GM19043 (cell line): ENCODE data around the gene AP3D1.
"Not testable (repeated sequence)": the region's sequence is repeated elsewhere in the genome, so short reads cannot be mapped to it uniquely, and the experiment has no call there.

Experiments
- ATAC-seq: cut with Tn5 transposase; IDR thresholded peaks from one replicate; pipeline ENCODE4 v1.9.1; 2021; ENCODE audit warnings: low read depth; ENCODE audit not compliant: unreplicated experiment

Gene AP3D1

DNA sequence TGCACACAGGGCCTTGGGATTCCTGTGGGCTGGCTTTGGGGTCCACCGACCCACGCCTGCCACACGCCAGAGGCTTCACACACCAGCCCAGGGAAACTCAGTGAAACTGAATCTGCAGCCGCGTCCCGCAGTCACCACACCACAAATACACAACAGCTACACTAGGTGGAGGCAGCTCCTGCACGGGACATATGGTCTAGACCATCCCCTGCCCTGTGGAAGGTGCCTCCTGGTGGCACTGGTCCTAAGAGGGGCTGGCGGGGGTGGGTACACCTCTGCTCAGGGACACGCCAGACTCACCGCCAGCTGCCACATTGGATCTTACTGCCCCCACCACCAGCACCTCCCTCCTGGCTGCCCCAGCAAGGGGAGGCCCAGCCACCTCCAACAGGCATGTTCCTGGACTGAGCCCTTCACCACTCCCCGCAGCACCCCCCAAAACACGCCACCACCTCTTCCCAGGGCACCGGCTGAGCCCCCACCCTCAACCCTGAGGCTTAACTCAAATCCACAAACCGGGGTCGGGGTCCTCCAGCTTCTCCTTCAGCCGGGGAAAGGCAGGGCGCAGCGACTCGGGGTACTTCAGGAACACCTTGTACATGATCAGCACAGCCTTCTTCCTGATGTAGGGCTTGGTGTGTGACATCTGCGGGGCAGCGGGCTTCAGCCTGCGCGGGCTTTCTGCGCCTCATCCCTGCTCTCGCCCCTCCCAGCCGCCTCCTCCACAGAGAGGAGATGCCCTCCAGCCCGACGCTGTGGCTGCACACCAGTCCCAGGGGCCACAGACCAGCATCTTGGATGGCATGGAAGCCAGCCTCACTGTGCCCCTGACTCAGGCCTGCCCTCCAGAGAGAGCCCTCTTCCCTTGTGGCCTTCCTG lies 21.2 kb downstream of the AP3D1 start:
- ATAC-seq = no peak

- ATAC-seq = no peak
Observed at GRCh38 chr19:2129486-2129885, 21.9 kb downstream of the AP3D1 start.

DNA sequence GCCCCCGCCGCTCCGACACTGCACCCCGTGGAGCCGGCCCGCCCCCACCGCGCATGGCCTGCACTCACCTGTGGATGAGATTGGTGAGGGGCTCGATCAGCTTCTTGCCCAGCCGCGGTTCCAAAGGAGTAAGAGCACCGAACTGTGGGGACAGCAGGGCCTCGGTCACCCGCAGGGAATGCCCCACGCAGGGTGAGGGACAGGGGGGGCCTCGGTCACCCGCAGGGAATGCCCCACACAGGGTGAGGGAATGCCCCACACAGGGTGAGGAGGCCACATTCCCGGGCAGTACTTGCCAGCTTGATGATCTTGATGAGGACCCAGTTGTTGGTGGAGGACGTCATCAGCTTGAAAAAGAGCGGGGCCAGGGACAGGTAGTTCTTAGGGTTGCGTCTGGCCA lies 22.3 kb downstream of the AP3D1 start:
- no peak for ATAC-seq

DNA sequence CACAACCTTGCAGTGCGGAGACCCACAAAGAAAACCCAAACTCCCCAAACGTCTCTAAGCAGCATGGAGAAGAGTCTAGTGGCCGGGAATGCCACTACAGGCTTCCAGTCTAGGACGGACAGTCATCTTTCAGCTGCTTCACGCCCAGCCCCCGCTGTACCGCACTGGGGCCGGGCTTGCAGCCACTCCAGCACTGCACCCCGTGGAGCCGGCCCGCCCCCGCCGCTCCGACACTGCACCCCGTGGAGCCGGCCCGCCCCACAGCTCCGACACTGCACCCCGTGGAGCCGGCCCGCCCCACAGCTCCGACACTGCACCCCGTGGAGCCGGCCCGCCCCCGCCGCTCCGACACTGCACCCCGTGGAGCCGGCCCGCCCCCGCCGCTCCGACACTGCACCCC lies 23.1 kb downstream of the AP3D1 start:
- ATAC-seq = not testable (repeated sequence)

DNA sequence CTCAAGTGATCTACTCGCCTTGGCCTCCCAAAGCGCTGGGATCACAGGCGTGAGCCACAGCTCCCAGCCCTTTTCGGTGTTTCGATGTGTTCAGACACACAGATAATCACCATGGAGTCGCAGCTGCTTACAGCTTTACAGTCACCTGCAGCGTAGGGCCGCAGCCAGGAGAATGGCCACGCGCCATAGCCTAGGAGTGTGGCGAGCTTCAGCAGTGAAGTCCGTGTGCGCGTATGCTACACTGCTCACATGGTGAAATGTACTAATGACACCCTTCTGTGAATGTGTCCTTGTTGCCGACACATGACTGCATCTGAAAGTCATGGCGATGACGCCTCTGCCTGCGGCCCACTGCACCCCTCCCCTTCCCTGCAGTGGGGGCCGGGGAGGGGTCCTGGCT lies 23.6 kb downstream of the AP3D1 start:
- ATAC-seq = no peak

DNA sequence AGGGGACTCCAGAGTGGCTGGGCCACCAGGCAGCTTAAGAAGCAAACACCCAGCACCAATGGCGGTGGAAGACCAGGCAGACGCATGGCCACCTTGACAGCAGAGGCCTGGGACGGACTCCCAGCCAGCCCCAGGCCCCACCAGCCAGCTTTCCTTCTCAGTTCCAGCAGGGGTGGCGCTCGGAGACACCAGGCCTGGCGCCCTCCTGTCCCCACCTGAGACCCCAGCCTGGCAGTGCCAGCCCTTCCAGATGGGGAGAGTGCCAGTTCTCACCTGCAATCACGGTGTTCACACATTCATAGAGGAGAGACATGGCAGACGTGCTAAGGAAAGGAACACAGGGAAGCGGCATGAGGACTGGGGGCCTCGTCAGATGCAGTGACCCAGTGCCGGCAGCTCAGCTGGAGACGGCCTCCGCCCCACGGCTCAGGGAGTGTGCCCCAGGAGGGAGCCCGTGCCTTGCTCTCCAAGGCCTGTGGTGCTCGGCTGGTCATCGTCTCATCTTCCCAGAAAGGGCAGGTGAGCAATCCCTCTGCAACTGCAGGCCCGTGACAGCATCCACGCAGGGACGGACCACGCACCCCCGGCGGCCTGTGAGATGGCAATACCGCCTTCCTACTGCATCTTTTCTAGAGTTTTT lies 24.4 kb downstream of the AP3D1 start:
- no peak for ATAC-seq

DNA sequence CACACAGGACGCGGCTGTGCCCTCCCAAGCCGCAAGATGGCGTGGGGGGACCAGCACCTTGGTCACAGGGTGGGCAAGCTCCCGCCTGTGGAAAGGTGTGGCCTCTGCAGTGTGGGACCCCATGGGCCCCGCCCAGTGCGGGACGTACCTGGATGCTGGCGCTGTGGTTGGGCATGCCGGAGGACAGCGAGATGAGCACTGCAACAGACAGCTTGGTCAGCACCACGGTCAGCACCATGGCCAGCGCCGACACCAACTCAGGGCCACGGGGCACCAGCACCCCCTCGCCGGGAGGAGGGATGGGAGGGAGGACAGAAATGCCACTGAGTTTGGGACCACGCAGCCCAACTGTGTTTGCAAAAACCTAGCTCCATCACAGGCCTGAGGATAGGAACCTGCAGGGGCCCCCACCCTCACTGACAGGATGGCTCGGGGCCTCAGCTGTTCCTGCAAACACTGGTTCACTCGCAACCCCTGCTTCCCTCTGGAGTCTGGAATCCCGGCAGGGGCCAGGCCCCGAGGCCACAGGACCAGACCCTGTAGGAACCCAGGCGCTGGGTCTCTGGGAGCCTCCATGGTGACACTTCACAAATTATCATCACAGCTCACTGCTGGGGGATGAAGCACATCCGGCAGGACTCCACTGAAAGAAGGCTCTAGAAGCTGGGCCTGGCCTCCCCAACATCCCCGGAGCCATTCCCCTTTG lies 27.5 kb downstream of the AP3D1 start:
- ATAC-seq = no peak

- no peak for ATAC-seq
Observed at GRCh38 chr19:2122982-2123381, 28.4 kb downstream of the AP3D1 start.

GRCh38 chr19:2122251-2122650 lies 29.1 kb downstream of the AP3D1 start:
- ATAC-seq = no peak

DNA sequence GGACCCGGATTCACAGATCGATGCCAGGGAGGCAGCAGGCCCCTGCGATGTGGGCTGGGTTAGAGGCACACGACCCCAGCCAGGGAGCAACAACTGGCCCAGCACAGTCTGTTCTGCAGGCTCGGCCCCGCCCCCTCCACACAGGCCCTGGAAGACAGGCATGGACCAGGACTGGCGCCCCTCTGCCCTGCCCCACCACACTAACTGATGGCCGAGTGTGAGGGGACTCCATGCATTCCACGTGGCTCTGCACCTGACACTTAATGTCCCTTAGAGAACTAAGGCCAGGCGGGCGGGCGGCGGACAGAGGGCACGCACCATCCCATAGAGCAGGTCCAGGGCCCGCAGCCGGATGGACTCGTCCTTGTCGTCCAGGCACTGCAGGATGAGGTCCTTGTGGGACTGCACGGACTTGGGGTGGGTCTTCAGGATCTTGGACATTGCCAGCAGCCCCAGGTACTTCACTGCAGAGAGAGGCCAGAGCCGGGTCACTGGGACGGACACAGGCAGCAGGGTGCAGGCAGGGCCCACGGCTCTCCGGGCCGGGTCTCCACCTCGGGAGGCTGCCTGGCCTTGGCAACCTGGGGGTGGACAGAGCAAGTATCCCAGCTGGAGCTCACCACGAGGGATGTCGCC lies 29.8 kb downstream of the AP3D1 start:
- ATAC-seq = no peak

GRCh38 chr19:2120821-2121220 lies 30.5 kb downstream of the AP3D1 start:
- ATAC-seq = no peak

GRCh38 chr19:2119921-2120785 lies 31.2 kb downstream of the AP3D1 start:
- no peak for ATAC-seq

- ATAC-seq = no peak
Observed at GRCh38 chr19:2118438-2118837, 32.9 kb downstream of the AP3D1 start.

DNA sequence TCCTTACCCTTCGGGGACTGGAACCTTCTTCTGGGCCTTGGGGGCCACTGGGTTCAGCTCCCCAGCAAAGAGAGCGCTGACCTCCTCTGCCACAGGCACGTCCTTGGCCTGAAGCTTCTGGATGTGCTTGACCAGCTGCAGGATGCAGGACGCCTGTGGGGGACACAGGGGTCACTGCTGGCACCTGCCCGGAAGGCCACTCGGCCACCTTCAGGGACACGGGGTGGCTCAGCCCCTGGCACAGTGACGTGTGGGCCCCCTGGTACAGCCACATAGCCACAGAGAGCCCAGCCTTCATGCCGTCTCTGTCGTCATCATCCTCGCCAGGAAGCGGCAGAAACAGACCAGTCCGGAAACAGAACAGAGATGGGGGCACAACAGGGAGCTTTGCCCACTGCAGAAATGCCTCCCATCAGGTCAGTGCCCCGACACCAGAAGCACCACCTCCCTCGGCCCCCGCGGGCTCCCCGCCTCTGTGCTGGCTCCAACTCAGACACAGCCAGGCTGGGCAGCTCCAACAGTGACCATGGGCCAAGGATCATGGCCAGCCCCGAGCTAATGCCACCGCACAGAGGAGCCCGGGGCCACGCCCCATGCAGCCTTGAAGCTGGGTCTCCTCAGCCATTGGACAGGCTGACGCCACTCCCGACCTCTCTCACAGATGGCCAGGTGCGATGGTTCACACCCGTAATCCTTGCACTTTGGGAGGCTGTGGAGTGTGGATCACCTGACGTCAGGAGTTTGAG lies 34.0 kb downstream of the AP3D1 start:
- no peak for ATAC-seq

DNA sequence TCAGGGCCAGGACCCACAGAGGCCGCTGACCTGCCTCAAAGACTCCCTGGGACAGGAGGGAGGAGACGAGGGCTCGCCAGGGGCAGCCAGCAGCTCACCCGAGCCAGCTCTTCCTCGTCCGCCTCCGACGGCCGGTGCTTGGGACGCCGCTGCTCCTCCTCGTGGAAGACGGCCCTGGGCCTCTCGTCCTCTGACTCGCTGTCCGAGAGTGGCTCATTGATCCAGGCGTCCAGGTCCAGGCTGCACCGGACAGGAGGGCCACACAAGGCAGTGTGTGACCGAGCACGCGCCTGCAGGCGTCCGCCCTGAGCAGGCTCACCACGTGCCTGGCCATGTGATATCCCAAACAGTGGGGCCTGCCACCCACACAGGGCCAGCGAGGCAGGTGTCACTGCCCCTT lies 34.9 kb downstream of the AP3D1 start:
- ATAC-seq = no peak

DNA sequence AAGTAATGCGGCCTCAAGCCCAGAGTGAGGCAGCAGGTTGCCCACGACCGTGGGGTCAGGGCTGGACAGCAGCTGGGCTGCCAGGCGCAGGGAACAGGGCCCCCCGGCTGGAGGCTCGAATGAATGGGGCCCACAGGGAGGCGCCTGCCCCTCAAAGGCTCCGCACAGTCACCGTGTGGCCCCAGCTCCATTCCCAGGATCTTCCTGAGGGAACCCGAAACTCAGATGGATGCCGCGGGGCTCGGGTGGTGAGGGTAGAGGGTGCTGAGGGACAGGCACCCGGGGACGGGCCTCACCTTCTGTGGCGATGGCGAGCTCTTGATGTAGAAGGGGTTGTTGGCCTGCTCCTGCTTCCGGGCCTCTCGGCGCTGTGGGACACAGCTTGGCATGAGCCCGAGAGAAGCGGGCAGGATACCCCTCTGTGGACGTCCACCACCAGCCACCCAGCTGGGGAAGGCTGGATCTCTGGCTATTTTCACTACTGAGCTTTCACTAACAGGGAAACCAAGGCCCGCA lies 35.4 kb downstream of the AP3D1 start:
- no peak for ATAC-seq

DNA sequence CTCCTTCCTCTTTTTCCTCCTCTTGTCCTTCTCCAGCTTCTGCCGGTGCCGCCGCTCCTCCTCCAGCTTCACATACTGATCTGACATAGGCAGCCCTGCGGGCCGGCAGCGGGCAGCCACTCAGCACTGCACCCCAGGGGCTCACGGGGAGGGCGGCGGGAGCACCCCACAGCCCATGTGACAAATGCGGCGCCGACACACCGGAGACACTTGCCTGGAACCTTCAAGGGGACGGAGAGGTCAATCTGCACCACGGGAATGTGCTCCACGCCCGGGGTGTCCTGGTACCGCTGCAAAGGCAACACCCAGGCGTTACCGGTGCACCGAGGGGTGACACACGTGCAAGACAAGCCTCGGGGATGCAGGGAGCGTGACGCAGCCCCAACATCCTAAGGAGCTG lies 36.0 kb downstream of the AP3D1 start:
- no peak for ATAC-seq

- ATAC-seq = no peak
Observed at GRCh38 chr19:2114821-2115220, 36.5 kb downstream of the AP3D1 start.

GRCh38 chr19:2114218-2114617 lies 37.1 kb downstream of the AP3D1 start:
- no peak for ATAC-seq
